WTC11 (cell line): ENCODE measurements around the gene TCEAL7. TPM values are rescaled to one million over a fixed set of nuclear protein-coding genes. Genes with fewer than 3 reads are reported as not detected.

ENCODE experiments used
- ATAC-seq: fragments of 200-7000 bp; cut with Tn5 transposase; 2 replicates; pipeline ENCODE4 v1.10.0; 2021; ENCODE audit warnings: mild to moderate bottlenecking, moderate library complexity
- CTCF ChIA-PET: fragments of 300-600 bp; sonication (Branson Sonifier 250); formaldehyde crosslinking; loops from one replicate; lab custom pipeline; 2021; ENCODE audit warnings: antibody characterized with exemption; lab: Charles Lee
- POLR2A ChIA-PET: fragments of 350-600 bp; sonication (Branson Sonifier 250); formaldehyde crosslinking; loops from one replicate; lab custom pipeline; 2021; ENCODE audit warnings: antibody characterized with exemption; lab: Charles Lee
- DNase-seq: peaks from one replicate; pipeline ENCODE4 v3.0.0; 2021; ENCODE audit warnings: low spot score
- H3K27ac Mint-ChIP-seq: 2 replicates; pipeline ENCODE4 v1.8.0; 2021; ENCODE audit warnings: mixed read lengths
- H3K27me3 Mint-ChIP-seq: 2 replicates; pipeline ENCODE4 v1.8.0; 2021; ENCODE audit warnings: low read depth, mild to moderate bottlenecking, moderate library complexity, mixed read lengths
- H3K36me3 Mint-ChIP-seq: 2 replicates; pipeline ENCODE4 v1.8.0; 2021; ENCODE audit warnings: mixed read lengths
- H3K4me1 Mint-ChIP-seq: 2 replicates; pipeline ENCODE4 v1.8.0; 2022; ENCODE audit warnings: mixed read lengths
- H3K4me3 Mint-ChIP-seq: 2 replicates; pipeline ENCODE4 v1.8.0; 2021; ENCODE audit warnings: mild to moderate bottlenecking, moderate library complexity, mixed read lengths
- H3K9me3 Mint-ChIP-seq: 2 replicates; pipeline ENCODE4 v1.8.0; 2021; ENCODE audit warnings: mixed read lengths
- FOXK1 ChIP-seq: sonication (generic); formaldehyde crosslinking; IDR thresholded peaks from 2 replicates; pipeline ENCODE4 v1.8.0; 2022; ENCODE audit warnings: mild to moderate bottlenecking, moderate library complexity, missing genetic modification reagents
- FOXP1 ChIP-seq: sonication (generic); formaldehyde crosslinking; IDR thresholded peaks from 2 replicates; pipeline ENCODE4 v1.8.0; 2022; ENCODE audit warnings: missing genetic modification reagents, mild to moderate bottlenecking, moderate library complexity, borderline replicate concordance
- GRHL2 ChIP-seq: fragments of 250-450 bp; sonication (Bioruptor Pico); IDR thresholded peaks from 2 replicates; pipeline ENCODE4 v1.8.0; 2022; ENCODE audit warnings: mild to moderate bottlenecking, moderate library complexity; ENCODE audit not compliant: insufficient replicate concordance, severe bottlenecking
- GTF2I ChIP-seq: fragments of 250-450 bp; sonication (Bioruptor Pico); conservative IDR thresholded peaks from 2 replicates; pipeline ENCODE4 v1.4.0; 2021; ENCODE audit warnings: mild to moderate bottlenecking
- HMGA2 ChIP-seq: fragments of 250-450 bp; sonication (Bioruptor Pico); IDR thresholded peaks from 2 replicates; pipeline ENCODE4 v1.4.0; 2021; ENCODE audit warnings: mild to moderate bottlenecking, moderate library complexity
- IRF2 ChIP-seq: sonication (generic); formaldehyde crosslinking; IDR thresholded peaks from 2 replicates; pipeline ENCODE4 v1.8.0; 2022; ENCODE audit warnings: low read depth, missing genetic modification reagents, borderline replicate concordance
- JAZF1 ChIP-seq: fragments of 250-450 bp; sonication (Bioruptor Pico); IDR thresholded peaks from 2 replicates; pipeline ENCODE4 v1.9.0; 2021; ENCODE audit warnings: moderate library complexity, mild to moderate bottlenecking, inconsistent platforms
- KAT7 ChIP-seq: sonication (generic); formaldehyde crosslinking; IDR thresholded peaks from 2 replicates; pipeline ENCODE4 v1.8.1; 2023; ENCODE audit warnings: missing genetic modification reagents, mild to moderate bottlenecking, borderline replicate concordance
- NFYB ChIP-seq: sonication (generic); formaldehyde crosslinking; conservative IDR thresholded peaks from 2 replicates; pipeline ENCODE4 v1.8.0; 2022; ENCODE audit warnings: low read depth, missing genetic modification reagents
- NR1H2 ChIP-seq: sonication (generic); formaldehyde crosslinking; IDR thresholded peaks from 2 replicates; pipeline ENCODE4 v1.9.0; 2021; ENCODE audit warnings: mild to moderate bottlenecking, moderate library complexity, missing genetic modification reagents
- SMAD3 ChIP-seq: sonication (generic); formaldehyde crosslinking; IDR thresholded peaks from 2 replicates; pipeline ENCODE4 v1.8.0; 2022; ENCODE audit warnings: missing genetic modification reagents, mild to moderate bottlenecking, borderline replicate concordance
- SP1 ChIP-seq: sonication (generic); formaldehyde crosslinking; conservative IDR thresholded peaks from 2 replicates; pipeline ENCODE4 v1.8.1; 2022; ENCODE audit warnings: missing genetic modification reagents
- TEAD1 ChIP-seq: sonication (generic); formaldehyde crosslinking; IDR thresholded peaks from 2 replicates; pipeline ENCODE4 v1.8.0; 2022; ENCODE audit warnings: mild to moderate bottlenecking, missing genetic modification reagents
- TEAD4 ChIP-seq: sonication (generic); formaldehyde crosslinking; IDR thresholded peaks from 2 replicates; pipeline ENCODE4 v1.8.0; 2022; ENCODE audit warnings: mild to moderate bottlenecking, missing genetic modification reagents
- TP53 ChIP-seq: sonication (generic); formaldehyde crosslinking; IDR thresholded peaks from 2 replicates; pipeline ENCODE4 v1.8.1; 2023; ENCODE audit warnings: mild to moderate bottlenecking, missing genetic modification reagents
- ZNF121 ChIP-seq: sonication (generic); formaldehyde crosslinking; IDR thresholded peaks from 2 replicates; pipeline ENCODE4 v1.8.0; 2023; ENCODE audit warnings: missing genetic modification reagents
- ZNF138 ChIP-seq: sonication (generic); formaldehyde crosslinking; conservative IDR thresholded peaks from 2 replicates; pipeline ENCODE4 v1.8.1; 2022; ENCODE audit warnings: mild to moderate bottlenecking, moderate library complexity, missing genetic modification reagents
- ZNF232 ChIP-seq: sonication (generic); formaldehyde crosslinking; IDR thresholded peaks from 2 replicates; pipeline ENCODE4 v1.8.0; 2022; ENCODE audit warnings: mild to moderate bottlenecking, missing genetic modification reagents
- ZNF263 ChIP-seq: sonication (generic); formaldehyde crosslinking; IDR thresholded peaks from 2 replicates; pipeline ENCODE4 v1.8.1; 2022; ENCODE audit warnings: low read depth, mild to moderate bottlenecking, moderate library complexity, missing genetic modification reagents
- ZNF317 ChIP-seq: sonication (generic); formaldehyde crosslinking; IDR thresholded peaks from 2 replicates; pipeline ENCODE4 v1.8.1; 2023; ENCODE audit warnings: low read depth, mild to moderate bottlenecking, moderate library complexity, missing genetic modification reagents, borderline replicate concordance
- ZNF671 ChIP-seq: fragments of 250-450 bp; sonication (Bioruptor Pico); IDR thresholded peaks from 2 replicates; pipeline ENCODE4 v1.8.0; 2021; ENCODE audit warnings: mild to moderate bottlenecking
- total RNA-seq: library from RNA; stranded (reverse); gene quantifications from 3 replicates; pipeline ENCODE4 v1.2.3, GENCODE V29; 2021
- TF ChIP-seq, protein P1 (sequence below): sonication (generic); formaldehyde crosslinking; IDR thresholded peaks from 2 replicates; pipeline ENCODE4 v1.8.1; 2023; ENCODE audit warnings: mild to moderate bottlenecking, missing genetic modification reagents, moderate library complexity
- TF ChIP-seq, protein P2 (sequence below): sonication (generic); formaldehyde crosslinking; IDR thresholded peaks from 2 replicates; pipeline ENCODE4 v1.8.0; 2022; ENCODE audit warnings: mild to moderate bottlenecking, missing genetic modification reagents
- TF ChIP-seq, protein P3 (sequence below): sonication (generic); formaldehyde crosslinking; IDR thresholded peaks from 2 replicates; pipeline ENCODE4 v1.8.0; 2023; ENCODE audit warnings: mild to moderate bottlenecking, missing genetic modification reagents
- TF ChIP-seq, protein P4 (sequence below): sonication (generic); formaldehyde crosslinking; IDR thresholded peaks from 2 replicates; pipeline ENCODE4 v1.8.0; 2023; ENCODE audit warnings: missing genetic modification reagents, mild to moderate bottlenecking, borderline replicate concordance

TCEAL7 gene
- total RNA-seq, 1 experiment from 2014 or later = 5.6 TPM

DNA sequence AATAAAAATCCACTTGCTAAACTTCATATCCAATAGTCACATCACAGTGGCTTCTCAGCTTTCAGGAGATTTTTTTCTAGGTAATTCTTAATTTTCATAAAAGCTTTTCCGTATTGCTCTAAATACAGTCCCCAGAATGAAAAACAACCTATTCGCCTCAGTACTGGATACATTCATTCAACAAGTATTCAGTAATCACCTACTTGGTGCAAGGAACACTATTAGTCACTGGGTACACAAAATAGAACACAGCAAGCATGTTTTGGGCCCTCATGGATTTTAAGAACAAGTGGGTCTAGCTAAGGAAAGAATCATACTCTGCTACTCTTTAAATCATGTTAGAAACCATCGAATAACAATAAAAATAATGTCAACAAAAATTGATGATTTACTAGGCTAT lies 43.5 kb downstream of the TCEAL7 start:
- TF ChIP-seq TEAD4 (no peak), NR1H2 (CRISPR knock-in tag) (no peak), SP1 (no peak), IRF2 (CRISPR knock-in tag) (no peak), ZNF232 (no peak), ZNF671 (CRISPR knock-in tag) (no peak), GRHL2 (CRISPR knock-in tag) (no peak), NFYB (CRISPR knock-in tag) (no peak), ZNF263 (CRISPR knock-in tag) (no peak), KAT7 (CRISPR knock-in tag) (no peak), SMAD3 (no peak), JAZF1 (CRISPR knock-in tag) (no peak)
- TF ChIP-seq, protein P1, sequence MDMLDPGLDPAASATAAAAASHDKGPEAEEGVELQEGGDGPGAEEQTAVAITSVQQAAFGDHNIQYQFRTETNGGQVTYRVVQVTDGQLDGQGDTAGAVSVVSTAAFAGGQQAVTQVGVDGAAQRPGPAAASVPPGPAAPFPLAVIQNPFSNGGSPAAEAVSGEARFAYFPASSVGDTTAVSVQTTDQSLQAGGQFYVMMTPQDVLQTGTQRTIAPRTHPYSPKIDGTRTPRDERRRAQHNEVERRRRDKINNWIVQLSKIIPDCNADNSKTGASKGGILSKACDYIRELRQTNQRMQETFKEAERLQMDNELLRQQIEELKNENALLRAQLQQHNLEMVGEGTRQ (CRISPR knock-in tag) = no peak
- no peak overlapping the region for H3K27ac Mint-ChIP-seq
- ATAC-seq = no peak
- H3K36me3 Mint-ChIP-seq = peaks cover 11% of the 10 kb centered on the region
- no peaks in the 10 kb centered on the region for H3K27me3 Mint-ChIP-seq
- ChIA-PET POLR2A (no interaction called here), CTCF (no interaction called here)
- H3K4me3 Mint-ChIP-seq = no peak overlapping the region
- H3K4me1 Mint-ChIP-seq = peaks cover 13% of the 10 kb centered on the region
- DNase-seq = no peak
- H3K9me3 Mint-ChIP-seq = no peaks in the 10 kb centered on the region

DNA sequence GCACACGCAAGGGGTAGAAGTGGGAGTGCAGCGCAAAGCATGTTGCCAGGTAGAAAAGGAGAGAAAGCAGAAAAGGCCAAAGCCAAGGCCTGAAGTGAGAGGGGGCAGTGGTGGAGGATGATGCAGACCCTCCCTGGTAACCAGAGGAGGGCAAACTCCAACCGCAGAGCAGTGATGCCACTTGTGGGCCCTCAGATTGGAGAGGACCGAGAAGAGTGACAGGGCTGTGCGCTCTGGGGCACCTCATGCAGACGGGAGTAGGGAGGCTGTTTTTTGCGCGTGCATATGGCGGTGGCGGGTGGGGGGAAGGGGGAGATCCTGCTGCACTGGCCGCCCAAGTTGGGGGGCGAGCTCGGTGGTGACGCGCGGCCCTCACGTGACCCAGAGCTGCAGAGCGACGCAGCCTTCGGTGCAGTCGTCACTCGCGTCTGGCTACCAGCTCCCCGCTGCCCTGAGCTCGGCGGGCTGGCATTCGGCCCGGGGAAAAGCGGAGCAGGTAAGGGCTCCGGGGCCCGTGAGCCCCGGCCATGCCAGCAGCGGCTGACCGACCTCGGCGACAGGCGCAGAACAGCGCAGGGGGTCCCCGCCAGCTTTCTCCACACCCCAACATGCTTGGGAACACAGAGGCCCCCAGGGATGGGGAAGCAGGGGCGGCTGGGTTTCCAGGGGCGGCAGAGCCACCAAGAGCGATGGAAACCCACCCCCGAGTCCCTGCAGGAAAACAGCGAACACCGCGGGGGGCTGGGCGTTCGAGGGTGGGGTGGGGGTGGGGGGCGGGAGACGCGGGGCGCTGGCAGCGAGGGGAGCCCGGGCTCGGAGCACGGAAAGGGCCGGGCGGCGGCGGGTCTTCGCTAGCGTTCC lies 46.3 kb downstream of the TCEAL7 start, which contains the start of gene BEX3:
Gene BEX3 (plus strand): TSS at position 421 of the 861 bp plus-strand sequence. CDS start 984 bp downstream, outside the sequence.
- ATAC-seq (peak; percentile 90), DNase-seq (peak; percentile 68)
- CTCF ChIA-PET = no interaction called here
- peak within 1 kb of the TSS; percentile 76 for H3K4me3 Mint-ChIP-seq
- H3K27ac Mint-ChIP-seq = peak within 1 kb of the TSS; percentile 97
- peaks cover 12% of the 10 kb centered on the region for H3K4me1 Mint-ChIP-seq
- H3K36me3 Mint-ChIP-seq = peaks cover 21% of the 10 kb centered on the region
- POLR2A ChIA-PET = interaction anchor here (0.6 to 2.3 kb wide), 6 partner anchors 20 to 161 kb away, joined by 3 to 25 read pairs (median 4); partner anchors contain the start of genes BEX4, TCEAL8 and TCEAL9
- no peaks in the 10 kb centered on the region for H3K27me3 Mint-ChIP-seq
- H3K9me3 Mint-ChIP-seq = no peaks in the 10 kb centered on the region
- TF ChIP-seq, protein P1 (CRISPR knock-in tag) = peak; percentile 97
- TF ChIP-seq, protein P2, sequence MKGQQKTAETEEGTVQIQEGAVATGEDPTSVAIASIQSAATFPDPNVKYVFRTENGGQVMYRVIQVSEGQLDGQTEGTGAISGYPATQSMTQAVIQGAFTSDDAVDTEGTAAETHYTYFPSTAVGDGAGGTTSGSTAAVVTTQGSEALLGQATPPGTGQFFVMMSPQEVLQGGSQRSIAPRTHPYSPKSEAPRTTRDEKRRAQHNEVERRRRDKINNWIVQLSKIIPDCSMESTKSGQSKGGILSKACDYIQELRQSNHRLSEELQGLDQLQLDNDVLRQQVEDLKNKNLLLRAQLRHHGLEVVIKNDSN (CRISPR knock-in tag) = peak; percentile 97
- TF ChIP-seq FOXP1 (CRISPR knock-in tag) (peak; percentile 50; the same call in 1 of the 2 replicates), TEAD1 (CRISPR knock-in tag) (0 out of 2 replicates have a peak, but pooled peaks have one; percentile 23), HMGA2 (CRISPR knock-in tag) (no peak), ZNF138 (CRISPR knock-in tag) (no peak), ZNF317 (CRISPR knock-in tag) (no peak), TP53 (CRISPR knock-in tag) (no peak), FOXK1 (0 out of 2 replicates have a peak, but pooled peaks have one; percentile 58), ZNF263 (CRISPR knock-in tag) (no peak), GTF2I (CRISPR knock-in tag) (no peak), ZNF121 (CRISPR knock-in tag) (peak; percentile 63; the same call in 1 of the 2 replicates), KAT7 (CRISPR knock-in tag) (no peak)
- TF ChIP-seq, protein P3, sequence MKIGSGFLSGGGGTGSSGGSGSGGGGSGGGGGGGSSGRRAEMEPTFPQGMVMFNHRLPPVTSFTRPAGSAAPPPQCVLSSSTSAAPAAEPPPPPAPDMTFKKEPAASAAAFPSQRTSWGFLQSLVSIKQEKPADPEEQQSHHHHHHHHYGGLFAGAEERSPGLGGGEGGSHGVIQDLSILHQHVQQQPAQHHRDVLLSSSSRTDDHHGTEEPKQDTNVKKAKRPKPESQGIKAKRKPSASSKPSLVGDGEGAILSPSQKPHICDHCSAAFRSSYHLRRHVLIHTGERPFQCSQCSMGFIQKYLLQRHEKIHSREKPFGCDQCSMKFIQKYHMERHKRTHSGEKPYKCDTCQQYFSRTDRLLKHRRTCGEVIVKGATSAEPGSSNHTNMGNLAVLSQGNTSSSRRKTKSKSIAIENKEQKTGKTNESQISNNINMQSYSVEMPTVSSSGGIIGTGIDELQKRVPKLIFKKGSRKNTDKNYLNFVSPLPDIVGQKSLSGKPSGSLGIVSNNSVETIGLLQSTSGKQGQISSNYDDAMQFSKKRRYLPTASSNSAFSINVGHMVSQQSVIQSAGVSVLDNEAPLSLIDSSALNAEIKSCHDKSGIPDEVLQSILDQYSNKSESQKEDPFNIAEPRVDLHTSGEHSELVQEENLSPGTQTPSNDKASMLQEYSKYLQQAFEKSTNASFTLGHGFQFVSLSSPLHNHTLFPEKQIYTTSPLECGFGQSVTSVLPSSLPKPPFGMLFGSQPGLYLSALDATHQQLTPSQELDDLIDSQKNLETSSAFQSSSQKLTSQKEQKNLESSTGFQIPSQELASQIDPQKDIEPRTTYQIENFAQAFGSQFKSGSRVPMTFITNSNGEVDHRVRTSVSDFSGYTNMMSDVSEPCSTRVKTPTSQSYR = 0 out of 2 replicates have a peak, but pooled peaks have one; percentile 30
- TF ChIP-seq, protein P4, sequence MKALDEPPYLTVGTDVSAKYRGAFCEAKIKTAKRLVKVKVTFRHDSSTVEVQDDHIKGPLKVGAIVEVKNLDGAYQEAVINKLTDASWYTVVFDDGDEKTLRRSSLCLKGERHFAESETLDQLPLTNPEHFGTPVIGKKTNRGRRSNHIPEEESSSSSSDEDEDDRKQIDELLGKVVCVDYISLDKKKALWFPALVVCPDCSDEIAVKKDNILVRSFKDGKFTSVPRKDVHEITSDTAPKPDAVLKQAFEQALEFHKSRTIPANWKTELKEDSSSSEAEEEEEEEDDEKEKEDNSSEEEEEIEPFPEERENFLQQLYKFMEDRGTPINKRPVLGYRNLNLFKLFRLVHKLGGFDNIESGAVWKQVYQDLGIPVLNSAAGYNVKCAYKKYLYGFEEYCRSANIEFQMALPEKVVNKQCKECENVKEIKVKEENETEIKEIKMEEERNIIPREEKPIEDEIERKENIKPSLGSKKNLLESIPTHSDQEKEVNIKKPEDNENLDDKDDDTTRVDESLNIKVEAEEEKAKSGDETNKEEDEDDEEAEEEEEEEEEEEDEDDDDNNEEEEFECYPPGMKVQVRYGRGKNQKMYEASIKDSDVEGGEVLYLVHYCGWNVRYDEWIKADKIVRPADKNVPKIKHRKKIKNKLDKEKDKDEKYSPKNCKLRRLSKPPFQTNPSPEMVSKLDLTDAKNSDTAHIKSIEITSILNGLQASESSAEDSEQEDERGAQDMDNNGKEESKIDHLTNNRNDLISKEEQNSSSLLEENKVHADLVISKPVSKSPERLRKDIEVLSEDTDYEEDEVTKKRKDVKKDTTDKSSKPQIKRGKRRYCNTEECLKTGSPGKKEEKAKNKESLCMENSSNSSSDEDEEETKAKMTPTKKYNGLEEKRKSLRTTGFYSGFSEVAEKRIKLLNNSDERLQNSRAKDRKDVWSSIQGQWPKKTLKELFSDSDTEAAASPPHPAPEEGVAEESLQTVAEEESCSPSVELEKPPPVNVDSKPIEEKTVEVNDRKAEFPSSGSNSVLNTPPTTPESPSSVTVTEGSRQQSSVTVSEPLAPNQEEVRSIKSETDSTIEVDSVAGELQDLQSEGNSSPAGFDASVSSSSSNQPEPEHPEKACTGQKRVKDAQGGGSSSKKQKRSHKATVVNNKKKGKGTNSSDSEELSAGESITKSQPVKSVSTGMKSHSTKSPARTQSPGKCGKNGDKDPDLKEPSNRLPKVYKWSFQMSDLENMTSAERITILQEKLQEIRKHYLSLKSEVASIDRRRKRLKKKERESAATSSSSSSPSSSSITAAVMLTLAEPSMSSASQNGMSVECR (CRISPR knock-in tag) = peak; percentile 73; the same call in 1 of the 2 replicates
